Astrocyte (in vitro differentiated cells and primary cell): Measurements from ENCODE around the gene CWC22.

Experiments
- CTCF ChIP-seq: IDR thresholded peaks from 2 replicates; pipeline ENCODE4 v1.5.1; 2011; ENCODE audit warnings: low read depth, mild to moderate bottlenecking, inconsistent platforms, low read length, moderate library complexity; ENCODE audit not compliant: insufficient read depth
- EZH2 ChIP-seq: IDR thresholded peaks from 2 replicates; pipeline ENCODE4 v1.6.1; 2012; ENCODE audit warnings: mild to moderate bottlenecking, low read length, inconsistent platforms; ENCODE audit not compliant: insufficient read depth

GRCh38 chr2:179949438-179949837 lies 57.7 kb downstream of the CWC22 start:
- TF ChIP-seq CTCF = no peak
- no peak for TF ChIP-seq EZH2
